Cardiac septum (tissue), 1 donor: Measurements from ENCODE around the gene CDK5. TPM values are rescaled to one million over a fixed set of nuclear protein-coding genes. Genes with fewer than 3 reads are reported as not detected.

ENCODE experiments used
- DNase-seq: peaks from one replicate; pipeline ENCODE4 v3.0.0-alpha.2; 2020; ENCODE audit warnings: low spot score
- intact Hi-C: fragments of 100-400 bp; cut with DNase I; formaldehyde crosslinking; loops from one replicate; pipeline ENCODE4 v1.14.0; 2022
- long read RNA-seq: library from polyadenylated mRNA; unstranded; transcript quantifications from one replicate; pipeline ENCODE4 v2.0.0, GENCODE V29; 2021
- total RNA-seq: library from RNA; stranded (reverse); fragmentation: NEBNext Ultra II Directional; extraction: Animal tissue kit (Norgen Biotek cat#: 25700); gene quantifications from one replicate; pipeline ENCODE4 v1.2.1, GENCODE V29; 2021
- donor health status: DM: no; HTN: no; CAD: no.

Gene CDK5
- total RNA-seq = 9.4 TPM
- long read RNA-seq, transcript CDK5-204 (12 exons, 1,758 nt) = major isoform, 5 of 6 reads
- long read RNA-seq, partial matches to known transcripts = 0 of 6 reads
- long read RNA-seq, other reads (novel, unspliced or antisense) = 1 of 6 reads

DNA sequence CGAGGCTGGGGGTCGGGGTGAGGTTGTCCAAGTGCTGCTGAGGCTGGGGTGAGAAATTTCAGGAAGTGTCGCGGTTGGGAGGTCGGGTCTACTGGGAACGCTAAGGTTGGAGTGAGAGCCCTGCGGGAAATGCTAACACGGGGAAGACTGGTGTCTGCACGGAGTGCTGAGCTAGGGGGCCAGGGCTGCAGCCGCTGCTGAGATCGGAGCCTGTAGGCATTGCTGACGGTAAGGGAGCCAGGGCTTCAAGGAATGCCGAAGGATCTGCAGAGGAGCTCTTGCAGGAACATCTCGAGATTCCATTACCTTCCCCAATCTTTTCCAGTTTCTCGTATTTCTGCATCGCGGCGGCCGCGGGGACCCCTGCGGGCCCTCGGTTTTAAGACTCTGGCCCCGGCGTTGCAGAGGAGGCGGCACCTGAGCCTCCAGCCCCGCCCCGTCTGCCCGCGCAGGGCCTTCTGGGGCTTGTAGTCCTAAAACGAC, at the start of gene CDK5:
TSS of gene CDK5 (minus strand) at position 392 of the 483 bp plus-strand sequence. CDS start at position 343, 49 bp downstream.
- DNase-seq = no peak
- intact Hi-C loops = no loop called here

DNA sequence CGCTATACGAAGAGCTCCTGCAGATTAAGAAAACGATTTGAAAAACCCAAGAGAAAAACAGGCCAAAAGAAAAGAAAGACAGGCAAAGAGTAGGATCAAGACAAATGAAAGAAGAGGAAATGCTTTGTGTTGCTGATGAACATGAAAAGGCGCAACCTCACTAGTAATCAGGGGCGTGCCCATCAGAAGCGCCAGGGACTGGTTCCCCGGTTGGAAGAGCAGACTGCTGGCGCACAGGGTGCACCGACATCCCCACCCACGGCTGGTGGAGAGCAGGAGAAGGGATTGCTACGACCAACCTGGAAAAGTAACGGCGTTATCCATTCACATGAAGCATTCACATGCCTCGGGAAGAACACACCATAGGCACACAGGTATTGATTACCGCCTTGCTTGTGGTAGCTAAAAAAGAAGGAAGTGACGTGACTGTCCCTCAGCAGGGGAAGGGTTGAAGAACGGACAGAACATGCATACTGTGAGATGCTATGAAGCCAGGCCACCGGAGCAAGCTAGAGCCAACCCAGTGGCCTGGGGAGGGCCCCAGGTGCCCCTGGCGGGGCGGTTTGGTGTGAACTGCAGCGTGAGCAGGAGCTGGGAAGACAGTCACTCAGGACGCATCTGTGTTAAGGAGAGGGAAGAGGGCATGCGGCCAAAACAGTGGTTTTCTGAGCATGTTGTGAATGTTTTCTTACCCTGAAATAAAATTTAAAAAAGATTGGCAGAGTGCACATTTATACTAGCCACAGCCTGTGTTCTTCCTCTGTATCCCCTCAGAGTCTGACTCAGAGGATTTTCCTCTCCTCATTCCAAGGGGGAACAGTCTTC, 46.9 kb upstream of the CDK5 start:
- intact Hi-C loops = no loop called here
- DNase-seq = no peak

DNA sequence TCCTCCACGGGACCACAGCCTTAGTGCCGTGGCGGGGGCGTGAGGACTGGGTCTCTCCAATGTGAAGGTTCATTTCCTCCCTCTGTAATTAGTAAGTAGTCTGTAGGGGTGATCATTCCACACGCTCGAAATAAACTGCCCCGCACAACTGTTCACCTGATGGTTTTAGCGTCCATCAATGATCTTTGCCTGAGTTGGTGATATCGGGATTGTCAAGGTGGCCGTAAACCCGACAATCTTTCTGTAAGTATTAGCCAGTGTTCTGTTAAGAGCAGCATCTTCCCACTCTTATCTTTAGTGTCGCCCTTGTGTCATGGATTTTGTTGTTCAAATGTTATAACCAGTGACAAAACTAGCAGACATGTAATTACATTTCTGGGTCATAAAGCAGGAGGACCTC, 46.3 kb upstream of the CDK5 start:
- no peak for DNase-seq
- intact Hi-C loops = no loop called here

DNA sequence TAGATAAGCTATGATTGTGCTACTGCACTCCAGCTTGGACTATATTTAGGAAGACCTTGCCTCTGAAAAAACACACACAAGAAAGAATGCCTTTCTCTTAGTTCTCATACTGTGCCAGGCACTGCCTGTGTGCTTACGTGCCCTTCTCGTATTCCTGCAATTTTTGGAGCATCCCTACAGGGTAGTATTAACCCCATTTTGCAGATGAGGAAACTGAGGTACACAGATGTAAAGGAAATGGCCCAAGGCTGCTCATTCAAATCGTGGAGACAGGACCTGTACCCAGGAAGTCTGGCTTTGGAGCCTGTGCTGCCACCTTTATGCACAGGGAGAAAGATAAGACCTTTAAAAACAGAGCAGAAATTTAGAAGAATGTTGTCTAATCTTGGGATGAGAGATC, 45.3 kb upstream of the CDK5 start:
- DNase-seq = no peak
- intact Hi-C loops = no loop called here

DNA sequence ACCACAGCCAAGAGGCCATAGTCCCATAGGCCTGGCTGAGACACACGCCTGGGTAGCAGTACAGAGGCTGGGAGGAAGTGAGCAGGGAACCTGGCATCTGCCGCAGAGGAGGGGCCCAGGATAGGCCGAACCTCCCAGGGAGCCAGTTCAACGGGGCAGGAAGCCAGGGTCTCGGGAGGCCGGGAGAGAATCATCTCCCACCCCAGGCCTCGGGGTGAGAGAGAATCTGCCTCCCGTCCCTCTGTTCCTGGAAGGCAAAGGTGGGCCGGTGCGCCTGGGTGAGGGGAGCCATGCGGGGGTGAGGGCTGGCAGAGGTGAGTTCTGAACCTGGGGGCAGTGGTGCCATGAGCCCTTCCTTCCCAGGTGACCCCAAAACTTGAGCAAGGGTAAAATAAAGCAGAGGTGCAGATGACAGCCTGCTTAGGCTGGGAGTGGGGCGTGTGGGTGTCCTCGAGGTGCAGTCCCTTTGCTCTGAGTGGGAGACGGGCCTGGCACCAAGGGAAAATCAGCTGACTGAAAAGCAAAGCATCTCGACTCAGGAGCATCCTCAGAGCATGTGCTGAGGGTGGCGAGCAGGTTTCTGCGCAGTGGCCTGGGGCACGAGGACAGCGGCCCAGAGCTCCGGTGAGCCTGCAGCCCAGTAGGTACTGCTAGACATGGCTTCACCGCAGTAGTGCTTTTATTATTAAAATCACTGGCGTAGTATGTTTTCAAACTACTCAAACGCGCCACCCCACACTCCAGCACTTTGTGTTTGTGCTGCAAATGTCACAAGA, 44.1 kb upstream of the CDK5 start:
- DNase-seq = no peak
- intact Hi-C loops = no loop called here

DNA sequence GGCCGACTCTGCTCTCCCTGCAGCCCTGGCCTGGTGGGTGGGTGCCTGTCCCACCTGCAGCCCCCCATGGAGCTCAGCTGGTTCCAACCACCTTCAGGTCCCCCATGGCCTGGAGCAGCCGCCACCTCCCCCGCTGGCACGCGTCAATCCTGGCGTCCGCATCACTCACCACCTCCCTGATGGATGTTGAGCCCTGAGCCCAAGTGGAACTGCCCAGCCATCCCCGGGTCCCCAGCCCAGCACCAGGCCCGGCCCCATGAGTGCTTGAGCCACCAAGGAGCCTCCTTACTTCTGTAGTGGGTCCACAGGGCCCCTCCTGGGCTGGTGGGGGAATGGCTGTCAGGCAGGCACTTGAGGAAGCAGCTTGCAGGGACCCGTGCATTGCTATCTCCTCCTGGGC, 43.2 kb upstream of the CDK5 start:
- intact Hi-C loops = no loop called here
- no peak for DNase-seq

DNA sequence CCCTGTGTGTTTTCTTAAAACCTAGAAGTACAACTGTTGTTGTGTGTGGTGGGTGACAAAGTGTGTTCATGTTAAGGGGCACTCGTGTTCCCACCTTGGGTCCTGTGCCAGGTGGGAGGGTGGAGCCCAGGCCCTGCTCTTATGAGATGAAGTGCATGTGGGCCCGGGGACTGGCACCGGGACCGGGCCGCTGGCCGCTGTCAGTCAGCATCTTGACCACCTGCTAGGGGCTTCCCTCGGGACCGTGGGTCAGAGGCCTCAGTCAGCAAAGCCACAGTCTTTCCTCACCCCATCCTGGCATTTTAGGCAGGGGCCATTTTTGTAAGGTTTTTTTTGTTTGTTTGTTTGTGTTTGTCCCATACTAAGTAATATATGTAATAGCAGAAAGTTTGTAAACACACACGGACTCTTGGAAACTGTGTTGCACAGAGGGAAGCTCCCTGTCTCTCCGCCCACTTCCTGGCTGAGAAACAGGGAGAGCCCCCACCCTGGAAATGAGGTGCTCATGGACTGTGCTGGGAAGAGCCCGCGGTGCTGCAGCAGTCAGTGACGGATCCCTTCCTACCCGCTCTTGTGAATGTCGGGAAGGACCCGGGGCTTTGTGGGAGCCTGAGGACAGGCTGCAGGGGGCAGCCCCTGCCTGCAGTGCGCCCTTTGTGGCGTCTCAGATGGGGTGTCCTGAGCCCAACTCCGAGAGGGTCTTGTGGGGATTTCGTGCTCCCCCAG, 42.0 kb upstream of the CDK5 start:
- no peak for DNase-seq
- intact Hi-C loops = no loop called here

DNA sequence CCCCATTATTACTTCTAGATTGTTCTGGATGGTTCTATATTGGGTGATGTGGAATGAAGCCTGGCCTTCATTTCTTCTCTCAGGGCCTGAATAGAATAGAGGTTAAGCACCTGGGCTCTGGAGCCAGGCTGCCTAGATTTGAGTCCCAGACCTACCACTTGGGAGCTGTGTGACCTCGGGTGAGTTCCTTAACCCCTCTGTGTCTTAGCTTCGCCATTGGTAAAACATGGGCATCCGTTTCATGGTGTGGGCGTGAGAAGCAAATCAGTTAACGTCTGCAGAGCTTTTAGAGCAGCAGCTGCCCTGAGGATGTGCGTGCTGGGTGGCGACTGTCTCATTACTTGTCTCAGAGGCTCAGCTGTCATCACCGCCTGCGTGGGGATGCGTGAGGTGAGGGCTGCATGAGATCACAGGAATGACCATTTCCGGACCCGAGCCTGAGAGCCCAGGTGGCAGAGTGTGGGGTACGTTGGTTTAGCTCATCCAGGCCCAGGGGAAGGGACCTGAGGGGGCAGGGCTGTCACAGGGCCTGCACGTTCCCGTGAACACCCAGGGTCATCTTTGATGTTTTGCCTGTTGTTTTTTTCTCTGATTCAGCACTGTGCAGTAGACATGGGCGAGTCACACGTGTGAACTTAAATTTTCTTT, 38.3 kb upstream of the CDK5 start:
- intact Hi-C loops = no loop called here
- DNase-seq = no peak

DNA sequence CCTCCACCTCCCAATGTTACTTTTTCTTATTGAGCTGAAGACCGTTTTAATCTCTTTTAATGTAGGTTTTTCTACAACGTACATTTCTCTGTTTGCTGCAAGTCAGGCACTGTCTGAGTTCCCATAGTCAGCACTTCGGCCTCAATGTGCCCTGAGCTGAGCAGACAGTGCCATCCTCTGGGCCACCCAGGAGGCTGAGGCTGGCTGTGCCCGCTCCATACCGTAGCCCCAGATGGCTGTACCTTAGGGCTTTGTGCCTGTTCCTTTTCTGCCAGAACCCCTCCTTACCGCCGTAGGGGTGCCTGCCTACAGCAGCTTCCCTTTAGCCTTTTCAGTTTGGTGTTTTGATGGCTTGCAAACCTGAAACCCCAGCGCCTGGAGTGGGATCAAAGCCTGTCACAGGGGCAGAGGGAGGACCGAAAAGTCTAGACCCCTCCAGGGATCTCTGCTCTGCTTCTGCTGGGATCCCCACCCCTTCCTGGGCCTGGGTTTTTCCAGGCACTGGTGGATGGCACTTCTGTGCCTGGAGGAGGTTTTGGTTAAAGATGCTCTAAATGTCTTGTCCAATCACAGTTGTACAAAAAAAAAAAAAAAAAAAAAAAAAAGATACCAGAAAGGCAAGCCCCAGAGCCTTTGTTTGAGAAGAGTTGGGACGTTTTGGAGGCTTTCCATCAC, 37.6 kb upstream of the CDK5 start:
- intact Hi-C loops = no loop called here
- DNase-seq = no peak

DNA sequence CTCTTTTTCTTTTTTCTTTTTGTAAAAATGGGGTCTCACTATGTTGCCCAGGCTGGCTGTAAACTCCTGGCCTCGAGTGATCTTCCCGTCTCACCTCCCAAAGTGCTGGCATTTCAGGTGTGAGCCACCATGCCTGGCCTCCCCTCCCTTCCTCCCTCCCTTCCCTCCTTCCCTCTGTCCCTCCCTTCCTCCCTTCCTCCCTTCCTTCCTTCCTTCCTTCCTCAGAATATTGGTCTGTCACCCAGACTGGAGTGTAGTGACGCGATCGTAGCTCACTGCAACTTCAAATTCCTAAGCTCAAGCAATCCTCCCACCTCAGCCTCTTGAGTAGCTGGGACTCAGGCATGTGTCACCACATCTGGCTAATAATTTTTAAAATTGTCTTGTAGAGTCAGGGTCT, 37.0 kb upstream of the CDK5 start:
- DNase-seq = no peak
- intact Hi-C loops = no loop called here

DNA sequence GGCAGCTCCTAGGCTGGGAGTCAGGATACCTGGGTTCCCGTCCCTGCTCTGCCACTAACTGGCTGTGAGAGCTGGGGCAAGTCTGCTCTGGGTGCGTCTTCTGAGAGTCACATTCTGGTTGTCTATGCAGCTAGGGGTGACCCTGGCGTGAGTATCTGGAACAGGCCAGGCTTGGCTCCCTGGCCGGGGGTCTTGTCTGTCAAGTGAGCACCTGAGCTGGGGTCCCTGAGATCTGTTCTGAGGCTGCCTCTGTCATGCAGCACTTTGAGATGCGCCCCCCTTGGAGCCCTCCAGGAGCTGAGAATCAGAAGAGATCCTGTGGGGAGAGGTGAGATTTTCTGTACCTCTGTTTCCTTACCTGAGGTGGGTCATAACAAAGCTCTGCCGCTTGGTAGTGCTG, 36.1 kb upstream of the CDK5 start:
- intact Hi-C loops = no loop called here
- no peak for DNase-seq

DNA sequence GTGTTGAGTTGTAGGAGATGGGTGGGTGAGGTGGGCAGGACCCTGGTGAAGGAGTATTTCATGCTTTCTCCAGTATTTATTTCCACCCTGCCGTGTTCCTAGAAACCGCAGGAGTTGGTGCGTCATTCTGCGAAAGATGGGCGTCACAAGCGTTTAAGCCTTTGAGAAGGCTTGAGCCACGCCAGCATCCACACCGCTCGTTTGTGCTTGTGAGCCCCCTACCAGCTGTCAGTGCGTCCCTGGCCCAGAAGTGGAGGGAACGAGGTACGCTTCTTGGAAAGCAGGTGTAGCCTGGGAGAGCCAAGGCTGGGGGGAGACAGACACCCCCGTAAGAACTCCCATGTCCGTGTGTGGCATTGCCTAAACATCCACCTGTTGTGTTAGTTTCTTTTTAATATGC, 34.3 kb upstream of the CDK5 start:
- DNase-seq = no peak
- intact Hi-C loops = no loop called here

DNA sequence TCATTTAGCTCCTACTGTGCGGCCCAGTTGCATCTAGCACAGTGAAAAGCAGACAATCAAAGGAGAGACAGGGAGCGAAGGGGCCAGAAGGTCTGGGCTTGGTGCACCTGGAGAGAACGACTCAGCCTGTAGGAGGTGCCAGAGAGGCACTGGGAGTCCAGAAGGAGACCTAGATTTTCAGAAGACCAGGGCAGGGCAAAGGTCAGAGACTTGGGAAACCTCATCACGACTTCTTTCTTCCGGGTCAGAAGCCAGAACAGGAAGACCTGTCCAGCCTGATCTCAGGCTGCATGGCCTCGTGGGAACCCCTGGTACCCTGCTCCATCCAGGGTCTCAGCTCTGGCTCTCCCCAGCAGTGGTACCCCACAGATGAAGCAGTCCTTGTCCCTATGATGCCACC, 33.7 kb upstream of the CDK5 start:
- intact Hi-C loops = no loop called here

DNA sequence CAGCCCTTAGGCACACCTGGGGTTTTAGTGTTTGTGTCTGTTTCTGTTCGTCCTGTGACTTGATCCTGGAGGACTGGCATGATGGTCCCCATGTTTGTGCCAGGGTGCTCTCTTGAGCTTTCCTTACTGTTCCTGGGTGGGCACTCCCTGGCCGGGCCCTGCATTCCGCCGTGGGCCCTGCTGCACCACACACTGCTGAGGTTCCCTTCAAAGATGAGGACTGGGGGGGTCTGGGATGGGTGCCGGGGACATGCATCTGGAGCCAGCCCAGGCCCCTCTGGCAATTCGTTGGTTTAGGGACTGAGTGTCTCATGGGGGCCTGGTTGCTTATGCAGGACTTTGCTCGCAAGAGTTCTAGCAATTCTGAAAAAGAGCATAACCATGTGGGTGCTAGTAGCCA, 33.3 kb upstream of the CDK5 start:
- intact Hi-C loops = no loop called here
- DNase-seq = no peak

More for the DNA sequence above, 33.7 kb upstream of the CDK5 start:
- no peak for DNase-seq

DNA sequence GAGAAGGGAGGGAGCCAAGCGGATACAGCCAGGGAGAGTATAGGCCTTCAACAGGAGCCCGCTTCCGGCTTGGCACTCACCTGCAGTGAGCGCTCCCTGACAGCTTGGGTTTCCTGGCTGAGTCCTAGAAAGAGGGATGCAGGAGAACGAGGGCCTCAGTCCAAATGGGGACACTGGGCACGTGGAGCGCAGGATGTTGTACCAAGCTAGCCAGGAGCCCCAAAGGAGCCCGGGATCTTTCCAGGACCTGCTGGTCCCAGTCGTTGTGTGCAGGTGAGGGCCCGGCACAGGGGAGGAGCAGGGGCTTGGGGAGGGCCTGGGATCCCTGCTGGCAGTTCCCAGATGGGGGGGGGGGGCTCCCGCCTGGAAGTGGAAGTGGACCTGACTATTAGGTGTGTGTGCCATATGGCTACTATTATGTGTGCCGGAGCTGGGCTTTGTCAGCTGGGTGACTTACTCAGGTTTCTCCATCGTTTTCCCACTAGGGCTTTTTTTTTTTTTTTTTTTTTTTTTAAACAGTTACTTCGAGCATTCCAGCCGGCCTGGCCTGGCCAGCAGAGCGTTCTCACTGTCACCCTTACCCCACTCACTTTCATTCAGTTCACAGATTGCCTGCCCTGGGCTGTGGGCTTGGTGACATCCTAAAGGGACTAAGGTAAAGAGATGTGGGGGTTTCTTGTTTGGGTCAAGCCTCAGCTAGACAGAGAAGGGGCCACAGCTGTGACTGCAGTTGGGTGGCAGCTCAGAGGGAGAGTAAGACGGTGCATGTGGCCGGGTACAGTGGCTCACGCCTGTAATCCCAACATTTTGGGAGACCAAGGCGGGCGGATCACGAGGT, 32.4 kb upstream of the CDK5 start:
- no peak for DNase-seq
- intact Hi-C loops = no loop called here

DNA sequence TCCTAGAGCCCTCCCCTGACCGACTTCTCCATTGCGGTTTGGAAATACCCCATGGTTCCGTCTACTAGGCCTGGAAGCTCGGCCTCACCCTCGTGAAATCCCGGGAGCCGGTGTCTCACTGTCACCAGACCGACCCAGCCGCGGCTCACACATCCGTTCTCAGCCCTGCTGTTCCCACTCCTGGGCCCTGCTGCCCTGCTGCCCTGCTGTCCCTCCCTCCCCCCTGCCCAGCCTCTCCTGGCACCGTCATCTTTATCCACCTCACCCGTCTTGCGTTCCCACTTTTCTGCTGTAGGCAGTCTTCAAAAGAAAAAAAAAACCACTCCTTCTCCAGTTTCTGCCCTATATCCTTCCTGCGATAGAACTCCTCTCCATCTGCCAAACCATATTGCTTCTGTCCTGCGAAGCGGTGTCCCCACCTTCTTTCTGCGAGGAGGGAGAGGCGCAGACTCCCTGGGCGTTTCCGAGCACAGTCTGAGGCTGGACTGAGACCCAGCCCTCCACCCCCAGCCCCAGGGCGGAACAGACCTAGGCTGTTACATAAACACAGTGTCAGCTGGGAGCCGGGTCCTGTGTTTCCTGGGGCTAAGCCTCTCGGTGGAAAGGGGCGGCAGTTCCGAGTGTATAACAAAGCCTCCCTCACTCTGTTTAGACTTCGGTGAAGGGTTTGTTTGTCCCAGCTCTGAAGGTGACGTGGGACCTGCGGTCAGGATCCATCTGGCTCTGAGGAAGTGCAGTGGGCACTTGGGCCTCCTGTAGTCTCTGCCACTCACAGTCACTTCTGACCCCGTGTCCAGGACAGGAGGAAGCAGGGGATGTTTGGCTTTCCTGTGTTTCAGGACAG, 31.4 kb upstream of the CDK5 start:
- DNase-seq = no peak
- intact Hi-C loops = no loop called here
